H1 (cell line): ENCODE data around the gene SH3RF3. TPM values are rescaled to one million over a fixed set of nuclear protein-coding genes. Genes with fewer than 3 reads are reported as not detected.

ENCODE experiments used
- CTCF ChIA-PET: fragments of 300-600 bp; sonication (Branson Sonifier 250); formaldehyde crosslinking; loops from one replicate; lab custom pipeline; 2021; ENCODE audit not compliant: partially characterized antibody; lab: Charles Lee
- POLR2A ChIA-PET: fragments of 300-600 bp; sonication (Branson Sonifier 250); formaldehyde crosslinking; loops from one replicate; lab custom pipeline; 2021; ENCODE audit warnings: inconsistent platforms; ENCODE audit not compliant: partially characterized antibody; lab: Charles Lee
- DNase-seq, 2 experiments: peaks; one replicate each; pipeline versions ENCODE4 v3.0.0 to v3.0.0-alpha.2; 2010 to 2022; ENCODE audit warnings: low spot score in 2 of 2, low read depth in 1 of 2, mixed read lengths in 1 of 2
- FAIRE-seq: peaks from 2 replicates; lab custom pipeline; 2011; peaks lifted over from hg19 to GRCh38; lab: Jason Lieb, UNC
- H2AFZ ChIP-seq: 2 replicates; pipeline ENCODE4 v1.8.1; 2012; ENCODE audit warnings: low read length, inconsistent platforms
- H2AK5ac ChIP-seq: 2 replicates; pipeline ENCODE4 v1.6.1; 2013; ENCODE audit warnings: low read depth, low read length
- H2BK120ac ChIP-seq: replicated peaks from 2 replicates; pipeline ENCODE3; 2013; ENCODE audit warnings: low read depth, low read length, inconsistent platforms
- H2BK12ac ChIP-seq: 2 replicates; pipeline ENCODE4 v1.6.1; 2013; ENCODE audit warnings: low read depth, low read length
- H2BK15ac ChIP-seq: 2 replicates; pipeline ENCODE4 v1.6.1; 2013; ENCODE audit warnings: low read length
- H2BK20ac ChIP-seq: 2 replicates; pipeline ENCODE4 v1.6.1; 2013; ENCODE audit warnings: low read length
- H2BK5ac ChIP-seq: 2 replicates; pipeline ENCODE4 v1.6.1; 2013; ENCODE audit warnings: low read depth, low read length
- H3K14ac ChIP-seq: 2 replicates; pipeline ENCODE4 v1.6.1; 2013; ENCODE audit warnings: inconsistent platforms; ENCODE audit not compliant: insufficient read length
- H3K18ac ChIP-seq: 2 replicates; pipeline ENCODE4 v1.6.1; 2013; ENCODE audit warnings: low read length; ENCODE audit errors: extremely low read depth
- H3K23ac ChIP-seq: 2 replicates; pipeline ENCODE4 v1.6.1; 2013; ENCODE audit warnings: inconsistent platforms; ENCODE audit not compliant: insufficient read length
- H3K23me2 ChIP-seq: 2 replicates; pipeline ENCODE4 v1.6.1; 2013; ENCODE audit warnings: low read depth, low read length
- H3K27ac ChIP-seq: 2 replicates; pipeline ENCODE4 v1.6.1; 2011; ENCODE audit warnings: low read depth, low read length, inconsistent platforms
- H3K27me3 ChIP-seq, 4 experiments: replicated peaks in 1 of 4; 1 replicate in 1 of 4; 2 replicates in 3 of 4; pipeline versions ENCODE4 v1.6.1 to v1.8.1; 2011 to 2013; ENCODE audit warnings: low read length in 3 of 4, mild to moderate bottlenecking in 3 of 4, inconsistent platforms in 2 of 4, mixed read lengths in 2 of 4, moderate library complexity in 1 of 4; ENCODE audit not compliant: control insufficient read depth in 3 of 4, insufficient read depth in 3 of 4; ENCODE audit errors: extremely low read depth in 1 of 4
- H3K36me3 ChIP-seq, 4 experiments: 2 replicates each; pipeline versions ENCODE4 v1.6.1 to v1.8.1; 2011 to 2013; ENCODE audit warnings: mild to moderate bottlenecking in 4 of 4, low read length in 3 of 4, moderate library complexity in 2 of 4, control low read depth in 1 of 4, inconsistent platforms in 1 of 4; ENCODE audit not compliant: insufficient read depth in 4 of 4, control insufficient read depth in 2 of 4
- H3K4ac ChIP-seq: replicated peaks from 2 replicates; pipeline ENCODE3; 2013; ENCODE audit warnings: low read length, low read depth, mixed read lengths, inconsistent platforms; ENCODE audit not compliant: insufficient read length
- H3K4me1 ChIP-seq, 4 experiments: replicated peaks in 1 of 4; 1 replicate in 1 of 4; 2 replicates in 3 of 4; pipeline versions ENCODE4 v1.6.1 to v1.8.1; 2011 to 2013; ENCODE audit warnings: low read length in 3 of 4, inconsistent platforms in 2 of 4, mixed read lengths in 1 of 4; ENCODE audit not compliant: insufficient read depth in 4 of 4, control insufficient read depth in 3 of 4
- H3K4me2 ChIP-seq, 2 experiments: 2 replicates each; pipeline versions ENCODE4 v1.6.1 to v1.8.1; 2011 to 2013; ENCODE audit warnings: low read depth in 2 of 2, low read length in 2 of 2, control low read depth in 1 of 2, inconsistent platforms in 1 of 2, mild to moderate bottlenecking in 1 of 2; ENCODE audit not compliant: insufficient read depth in 1 of 2
- H3K4me3 ChIP-seq, 4 experiments: fragments of 200-600, 300-600 bp in 1 of 4; sonication (generic), shearing (Covaris generic), sonication (Bioruptor Twin) in 1 of 4; 2 replicates each; pipeline versions ENCODE4 v1.5.1 to v1.8.1; 2011 to 2016; ENCODE audit warnings: low read length in 4 of 4, low read depth in 3 of 4, control low read depth in 2 of 4, inconsistent platforms in 2 of 4, mild to moderate bottlenecking in 2 of 4, mixed read lengths in 1 of 4, moderate library complexity in 1 of 4; ENCODE audit not compliant: insufficient read depth in 2 of 4; ENCODE audit errors: extremely low read depth in 1 of 4
- H3K56ac ChIP-seq: replicated peaks from 2 replicates; pipeline ENCODE3; 2013; ENCODE audit warnings: low read depth, mild to moderate bottlenecking, mixed read lengths, low read length, inconsistent platforms; ENCODE audit not compliant: insufficient read length
- H3K79me1 ChIP-seq: 2 replicates; pipeline ENCODE4 v1.6.1; 2013; ENCODE audit warnings: low read depth, low read length, control low read depth
- H3K79me2 ChIP-seq, 2 experiments: 2 replicates each; pipeline versions ENCODE4 v1.6.1 to v1.8.1; 2012 to 2013; ENCODE audit warnings: low read length in 2 of 2, mild to moderate bottlenecking in 2 of 2, inconsistent platforms in 1 of 2; ENCODE audit not compliant: insufficient read depth in 2 of 2, control insufficient read depth in 1 of 2
- H3K9ac ChIP-seq, 4 experiments: replicated peaks in 1 of 4; 1 replicate in 1 of 4; 2 replicates in 3 of 4; pipeline versions ENCODE4 v1.6.1 to v1.8.1; 2011 to 2013; ENCODE audit warnings: low read depth in 3 of 4, low read length in 3 of 4, control low read depth in 2 of 4, mild to moderate bottlenecking in 2 of 4, moderate library complexity in 2 of 4, inconsistent platforms in 1 of 4; ENCODE audit errors: extremely low read depth in 1 of 4
- H3K9me3 ChIP-seq, 2 experiments: 2 replicates each; pipeline versions ENCODE4 v1.6.1 to v1.8.1; 2012 to 2013; ENCODE audit warnings: mild to moderate bottlenecking in 2 of 2, moderate library complexity in 2 of 2, control low read depth in 1 of 2, inconsistent platforms in 1 of 2, low read depth in 1 of 2, low read length in 1 of 2, mixed read lengths in 1 of 2; ENCODE audit not compliant: insufficient read depth in 2 of 2
- H4K20me1 ChIP-seq, 2 experiments: replicated peaks in 1 of 2; 2 replicates each; pipeline versions ENCODE3 to v1.8.1; 2011 to 2013; ENCODE audit warnings: inconsistent platforms in 2 of 2, low read length in 2 of 2, mild to moderate bottlenecking in 1 of 2; ENCODE audit not compliant: insufficient read depth in 2 of 2, control insufficient read depth in 1 of 2
- H4K5ac ChIP-seq: 2 replicates; pipeline ENCODE4 v1.6.1; 2013; ENCODE audit warnings: low read length, low read depth, mixed read lengths, inconsistent platforms; ENCODE audit not compliant: insufficient read length
- H4K8ac ChIP-seq: 2 replicates; pipeline ENCODE4 v1.8.0; 2013; ENCODE audit warnings: mild to moderate bottlenecking, moderate library complexity, low read length, inconsistent platforms; ENCODE audit not compliant: insufficient read depth; ENCODE audit errors: extremely low read depth
- H4K91ac ChIP-seq: replicated peaks from 2 replicates; pipeline ENCODE3; 2013; ENCODE audit warnings: low read length, mixed read lengths, inconsistent platforms; ENCODE audit not compliant: insufficient read length
- ASH2L ChIP-seq: fragments of 200-600, 300-600 bp; sonication (generic); IDR thresholded peaks from one replicate; pipeline ENCODE4 v1.7.1; 2017; ENCODE audit warnings: low read length
- ATF3 ChIP-seq: IDR thresholded peaks from 2 replicates; pipeline ENCODE4 v1.6.1; 2011; ENCODE audit warnings: low read depth, mild to moderate bottlenecking, low read length; ENCODE audit not compliant: insufficient read depth
- CBX5 ChIP-seq: fragments of 300-800, 300-1000 bp; sonication (generic); IDR thresholded peaks from 2 replicates; pipeline ENCODE4 v1.7.1; 2016; ENCODE audit warnings: antibody characterized with exemption, low read length, low read depth
- CEBPB ChIP-seq: IDR thresholded peaks from 2 replicates; pipeline ENCODE4 v1.6.1; 2012; ENCODE audit warnings: low read depth, low read length
- CHD2 ChIP-seq: IDR thresholded peaks from 2 replicates; pipeline ENCODE4 v1.6.1; 2012; ENCODE audit warnings: low read length, improper control_type of control experiment
- MAFK ChIP-seq: IDR thresholded peaks from 2 replicates; pipeline ENCODE4 v1.6.1; 2012; ENCODE audit warnings: low read depth, mild to moderate bottlenecking, improper control_type of control experiment, low read length
- MAX ChIP-seq: IDR thresholded peaks from 2 replicates; pipeline ENCODE4 v1.6.1; 2012; ENCODE audit warnings: inconsistent platforms
- SAP30 ChIP-seq: fragments of 300-600 bp; sonication (generic); IDR thresholded peaks from 2 replicates; pipeline ENCODE4 v1.7.1; 2012; ENCODE audit warnings: low read length, moderate library complexity, mild to moderate bottlenecking, inconsistent platforms; ENCODE audit not compliant: insufficient read depth, insufficient replicate concordance
- SIRT6 ChIP-seq: IDR thresholded peaks from one replicate; pipeline ENCODE4 v1.7.1; 2012; ENCODE audit warnings: low read length, inconsistent platforms
- SIX5 ChIP-seq: IDR thresholded peaks from 2 replicates; pipeline ENCODE4 v1.6.1; 2011; ENCODE audit warnings: mild to moderate bottlenecking, low read depth, low read length
- SP2 ChIP-seq: IDR thresholded peaks from 2 replicates; pipeline ENCODE4 v1.6.1; 2012; ENCODE audit warnings: mild to moderate bottlenecking, low read length, inconsistent platforms
- WGBS, 2 experiments: shearing (Covaris generic) in 1 of 2; methylation state at CpG; one replicate each; pipeline versions ENCODE4 v1.1.6 to v1.1.7; 2013 to 2015; ENCODE audit warnings: low lambda C conversion rate in 2 of 2, mixed read lengths in 2 of 2, inconsistent platforms in 1 of 2, low coverage in 1 of 2, missing lambda C conversion rate in 1 of 2; ENCODE audit not compliant: insufficient replicate concordance in 2 of 2, insufficient coverage in 1 of 2, insufficient read length in 1 of 2; ENCODE audit errors: extremely low coverage in 1 of 2, missing lambda C conversion rate in 1 of 2; 5-methylcytosine and 5-hydroxymethylcytosine counted together
- polyA plus RNA-seq, 7 experiments: library from polyadenylated mRNA; depleted of rRNA in 3 of 7; stranded (reverse) in 5 of 7; unstranded in 2 of 7; fragments of >200 nt in 5 of 7; fragments of 200-250 nt in 2 of 7; gene quantifications; 1 replicate in 5 of 7; 2 replicates in 1 of 7; 4 replicates in 1 of 7; pipeline versions ENCODE4 v1.2.1 to v1.2.3, GENCODE V29; 2011 to 2013; ENCODE audit warnings: missing spikeins in 2 of 7, mixed read lengths in 2 of 7
- total RNA-seq: library from RNA; stranded (reverse); fragmentation: NEBNext Ultra II Directional; extraction: Animal tissue kit (Norgen Biotek cat#: 25700); gene quantifications from 2 replicates; pipeline ENCODE4 v1.2.1, GENCODE V29; 2021

SH3RF3 gene
- total and polyA plus RNA-seq, 2 of the 8 experiments (the other 6 are each of a cell fraction or from before 2014, with no cell fraction given), result 0.11 to 0.65 TPM

- H3K9ac ChIP-seq, result no peak overlapping the region
- H3K23me2 ChIP-seq, result no peaks in the 10 kb centered on the region
- H2BK20ac ChIP-seq, result no peak overlapping the region
- peak overlapping the region; percentile 69 for H3K4ac ChIP-seq
- H4K91ac ChIP-seq, result no peak overlapping the region
- no peak overlapping the region for H2AK5ac ChIP-seq
- H4K5ac ChIP-seq, result no peak overlapping the region
- peak overlapping the region; percentile 70; the same call in 1 of the 2 replicates for H4K8ac ChIP-seq
- H2BK120ac ChIP-seq, result no peak overlapping the region
- no peak for FAIRE-seq
- H3K23ac ChIP-seq, result no peak overlapping the region
- no peak overlapping the region for H2BK5ac ChIP-seq
- ChIA-PET CTCF (interaction anchor here (0.8 kb wide), 1 partner anchor 9 kb away, joined by 3 read pairs; no protein-coding TSS in a partner anchor), POLR2A (no interaction called here)
- 90% methylated on average over 9 of the region's 12 CpGs; no CpG with 5 or more reads in 1 of the 2 experiments for WGBS, 2 experiments
- no peak for DNase-seq
- no peaks in the 10 kb centered on the region for H4K20me1 ChIP-seq
- no peaks in the 10 kb centered on the region for H3K36me3 ChIP-seq
- H3K79me2 ChIP-seq, result no peaks in the 10 kb centered on the region
- no peak overlapping the region for H3K27ac ChIP-seq
- H3K27me3 ChIP-seq, result no peaks in the 10 kb centered on the region
- no peak overlapping the region for H3K14ac ChIP-seq
- H3K4me3 ChIP-seq, result no peak overlapping the region
- no peak overlapping the region for H2BK12ac ChIP-seq
- H3K79me1 ChIP-seq, result no peaks in the 10 kb centered on the region
- H3K18ac ChIP-seq, result no peak overlapping the region
- H3K4me2 ChIP-seq, result no peak overlapping the region
- no peak overlapping the region for H3K56ac ChIP-seq
- H3K9me3 ChIP-seq, result no peaks in the 10 kb centered on the region
- H2AFZ ChIP-seq, result no peak overlapping the region
- H3K4me1 ChIP-seq, result no peaks in the 10 kb centered on the region
- no peak overlapping the region for H2BK15ac ChIP-seq
- TF ChIP-seq ATF3, result no peak
- TF ChIP-seq SIRT6, result no peak
- TF ChIP-seq SP2, result no peak
- no peak for TF ChIP-seq MAFK
- no peak for TF ChIP-seq CBX5
- no peak for TF ChIP-seq SIX5
- no peak for TF ChIP-seq CHD2
- TF ChIP-seq MAX, result no peak
- no peak for TF ChIP-seq CEBPB
- TF ChIP-seq SAP30, result no peak
- no peak for TF ChIP-seq ASH2L
Measured at GRCh38 chr2:109473616-109474318, 344.8 kb downstream of the SH3RF3 start.
